Measurements from ENCODE around the gene PAPPA2.

- TF ChIP-seq CTCF (IDR thresholded peaks at IDR 0.05 in 2 of 3, conservative IDR thresholded peaks at IDR 0.05 in 1 of 3; ENCODE audit: control insufficient read depth in 2 of 3, extremely low read depth in 1 of 3, insufficient read depth in 1 of 3, low read depth in 3 of 3, low read length in 3 of 3), result no peak
- TF ChIP-seq POLR2AphosphoS5 (IDR thresholded peaks at IDR 0.05; ENCODE audit: low read length), result no peak
- TF ChIP-seq E2F4 (IDR thresholded peaks at IDR 0.05; ENCODE audit: low read depth, low read length), result no peak
- TF ChIP-seq POLR2AphosphoS2 (IDR thresholded peaks at IDR 0.05; ENCODE audit: low read depth, low read length), result no peak
- no peak for TF ChIP-seq SREBF1 (IDR thresholded peaks at IDR 0.05; ENCODE audit: low read length)
- no peak for TF ChIP-seq HDAC6 (IDR thresholded peaks at IDR 0.05; ENCODE audit: unreplicated experiment)
- no peak for TF ChIP-seq TAF1 (IDR thresholded peaks at IDR 0.05; ENCODE audit: borderline replicate concordance, low read depth, low read length)
- no peak for TF ChIP-seq EP300 (IDR thresholded peaks at IDR 0.05; ENCODE audit: borderline replicate concordance in 1 of 2, control insufficient read depth in 1 of 2, low read depth in 2 of 2, low read length in 2 of 2)
- TF ChIP-seq PAX8 (IDR thresholded peaks at IDR 0.05), result no peak
- no peak for TF ChIP-seq ZNF24 (IDR thresholded peaks at IDR 0.05)
- no peak for TF ChIP-seq DPF2 (IDR thresholded peaks at IDR 0.05)
- TF ChIP-seq RFX5 (IDR thresholded peaks at IDR 0.05; ENCODE audit: low read depth, low read length), result no peak
- TF ChIP-seq IKZF1 (conservative IDR thresholded peaks at IDR 0.05), result no peak
Measured at GRCh38 chr1:176894450-176894849, 431.5 kb downstream of the PAPPA2 start.
